HCT116 (cell line): ENCODE measurements around the gene RPAP3. TPM values are rescaled to one million over a fixed set of nuclear protein-coding genes. Genes with fewer than 3 reads are reported as not detected.

Experiments used
- ATAC-seq: fragments of 200-7000 bp; cut with Tn5 transposase; 2 replicates; pipeline ENCODE4 v1.9.1; 2020; ENCODE audit warnings: mild to moderate bottlenecking, moderate library complexity
- BruUV-seq: library from RNA; stranded (reverse); fragments of 400-500 nt; replicated peaks from 2 replicates; lab custom pipeline; 2021; lab: Mats Ljungman, UMichigan
- CTCF ChIA-PET: fragments of 300-600 bp; sonication (Branson Sonifier 250); formaldehyde crosslinking; loops from one replicate; lab custom pipeline; 2021; ENCODE audit warnings: antibody characterized with exemption; lab: Charles Lee
- POLR2A ChIA-PET: fragments of 300-600, 350-600 bp; sonication (Branson Sonifier 250); formaldehyde crosslinking; loops from one replicate; lab custom pipeline; 2021; ENCODE audit warnings: antibody characterized with exemption; lab: Charles Lee
- RAD21 ChIA-PET, 2 experiments: fragments of 300-600 bp; sonication (Branson Sonifier 250); formaldehyde crosslinking; loops; one replicate each; lab custom pipeline; 2023; ENCODE audit warnings: low total read pairs in 2 of 2; ENCODE audit not compliant: uncharacterized antibody in 2 of 2, unreplicated experiment in 2 of 2, low non-redundant PET in 1 of 2; lab: Charles Lee
- DNase-seq: peaks from one replicate; pipeline ENCODE4 v3.0.0-alpha.2; 2010; ENCODE audit warnings: low read depth, low spot score
- H2AFZ ChIP-seq: fragments of 200-600 bp; shearing (Covaris generic), sonication (generic); 2 replicates; pipeline ENCODE4 v1.6.1; 2017; ENCODE audit warnings: low read depth, mixed run types, mixed read lengths, antibody characterized with exemption, low read length; ENCODE audit not compliant: poor library complexity, severe bottlenecking
- H3K27ac ChIP-seq: 2 replicates; pipeline ENCODE4 v1.5.1; 2012; ENCODE audit warnings: low read depth, low read length
- H3K27me3 ChIP-seq: fragments of 200-600 bp; sonication (generic); 2 replicates; pipeline ENCODE4 v1.6.1; 2016; ENCODE audit warnings: mixed run types, low read length, mixed read lengths; ENCODE audit not compliant: insufficient read depth
- H3K36me3 ChIP-seq, 2 experiments: fragments of 200-500 bp in 1 of 2; fragments of 200-600 bp in 1 of 2; sonication (Bioruptor generic) in 1 of 2; sonication (generic) in 1 of 2; 2 replicates each; pipeline versions ENCODE4 v1.5.1 to v1.6.1; 2014 to 2016; ENCODE audit warnings: low read length in 2 of 2, inconsistent platforms in 1 of 2, mixed read lengths in 1 of 2, mixed run types in 1 of 2; ENCODE audit not compliant: insufficient read depth in 2 of 2, control insufficient read depth in 1 of 2
- H3K4me1 ChIP-seq, 2 experiments: fragments of 200-600 bp in 1 of 2; sonication (generic) in 1 of 2; 2 replicates each; pipeline versions ENCODE4 v1.5.1 to v1.6.1; 2012 to 2017; ENCODE audit warnings: low read length in 2 of 2, inconsistent platforms in 1 of 2, mild to moderate bottlenecking in 1 of 2, mixed read lengths in 1 of 2, mixed run types in 1 of 2, moderate library complexity in 1 of 2; ENCODE audit not compliant: insufficient read depth in 2 of 2, control insufficient read depth in 1 of 2
- H3K4me2 ChIP-seq: fragments of 200-600 bp; sonication (generic); 2 replicates; pipeline ENCODE4 v1.6.1; 2017; ENCODE audit warnings: mixed run types, low read length, mixed read lengths
- H3K4me3 ChIP-seq, 2 experiments: fragments of 200-600 bp in 1 of 2; sonication (generic) in 1 of 2; replicated peaks in 1 of 2; 2 replicates each; pipeline ENCODE4 v1.5.1; 2011 to 2016; ENCODE audit warnings: low read length in 2 of 2, control low read depth in 1 of 2, low read depth in 1 of 2, mild to moderate bottlenecking in 1 of 2, mixed read lengths in 1 of 2, mixed run types in 1 of 2
- H3K79me2 ChIP-seq: fragments of 200-600 bp; sonication (generic); 2 replicates; pipeline ENCODE4 v1.6.1; 2017; ENCODE audit warnings: mild to moderate bottlenecking, mixed run types, low read length, moderate library complexity, mixed read lengths; ENCODE audit not compliant: insufficient read depth
- H3K9ac ChIP-seq: fragments of 200-600 bp; sonication (generic); 2 replicates; pipeline ENCODE4 v1.6.1; 2016; ENCODE audit warnings: low read length, mixed read lengths
- H3K9me2 ChIP-seq: fragments of 200-600 bp; sonication (generic), shearing (Covaris generic); 2 replicates; pipeline ENCODE4 v1.6.1; 2017; ENCODE audit warnings: mixed run types, mild to moderate bottlenecking, moderate library complexity; ENCODE audit not compliant: insufficient read depth
- H3K9me3 ChIP-seq, 2 experiments: fragments of 200-500 bp in 1 of 2; fragments of 200-600 bp in 1 of 2; sonication (Bioruptor generic) in 1 of 2; sonication (generic) in 1 of 2; 2 replicates each; pipeline ENCODE4 v1.6.1; 2014 to 2017; ENCODE audit warnings: low read length in 2 of 2, mixed read lengths in 2 of 2, inconsistent platforms in 1 of 2, low read depth in 1 of 2, mild to moderate bottlenecking in 1 of 2, mixed run types in 1 of 2, moderate library complexity in 1 of 2; ENCODE audit not compliant: control insufficient read depth in 1 of 2, insufficient read depth in 1 of 2
- H4K20me1 ChIP-seq: fragments of 200-600 bp; sonication (generic), shearing (Covaris generic); 2 replicates; pipeline ENCODE4 v1.6.1; 2017; ENCODE audit warnings: mixed run types, mild to moderate bottlenecking, moderate library complexity; ENCODE audit not compliant: insufficient read depth
- CBX3 ChIP-seq: IDR thresholded peaks from 2 replicates; pipeline ENCODE4 v1.6.1; 2012; ENCODE audit warnings: low read depth
- CEBPB ChIP-seq: IDR thresholded peaks from 2 replicates; pipeline ENCODE4 v1.6.1; 2012; ENCODE audit warnings: low read depth
- EGR1 ChIP-seq: IDR thresholded peaks from 2 replicates; pipeline ENCODE4 v1.6.1; 2012; ENCODE audit warnings: low read depth
- EZH2 ChIP-seq: fragments of 200-600 bp; sonication (generic); IDR thresholded peaks from 2 replicates; pipeline ENCODE4 v1.6.1; 2017; ENCODE audit warnings: antibody characterized with exemption, mixed run types
- EZH2phosphoT487 ChIP-seq: fragments of 200-600 bp; IDR thresholded peaks from 2 replicates; pipeline ENCODE4 v1.6.1; 2018; ENCODE audit warnings: antibody characterized with exemption, borderline replicate concordance
- FOSL1 ChIP-seq: IDR thresholded peaks from 2 replicates; pipeline ENCODE4 v1.6.1; 2012; ENCODE audit warnings: low read depth
- JUND ChIP-seq: IDR thresholded peaks from 2 replicates; pipeline ENCODE4 v1.6.1; 2012
- POLR2A ChIP-seq: IDR thresholded peaks from 2 replicates; pipeline ENCODE4 v1.7.0; 2011; ENCODE audit warnings: borderline replicate concordance; ENCODE audit not compliant: insufficient read depth, insufficient read length; ENCODE audit errors: extremely low read depth
- POLR2AphosphoS5 ChIP-seq: IDR thresholded peaks from 2 replicates; pipeline ENCODE4 v1.6.1; 2011; ENCODE audit warnings: mild to moderate bottlenecking, low read depth, low read length, moderate library complexity
- SIN3A ChIP-seq: IDR thresholded peaks from 2 replicates; pipeline ENCODE4 v1.6.1; 2012; ENCODE audit warnings: low read depth
- SP1 ChIP-seq: IDR thresholded peaks from 2 replicates; pipeline ENCODE4 v1.6.1; 2012; ENCODE audit warnings: low read depth
- SRF ChIP-seq: IDR thresholded peaks from 2 replicates; pipeline ENCODE4 v1.6.1; 2012; ENCODE audit warnings: low read depth
- TCF7L2 ChIP-seq: IDR thresholded peaks from 2 replicates; pipeline ENCODE4 v1.7.0; 2011; ENCODE audit warnings: borderline replicate concordance, inconsistent platforms; ENCODE audit not compliant: insufficient read depth, insufficient read length; ENCODE audit errors: extremely low read depth
- YY1 ChIP-seq: IDR thresholded peaks from 2 replicates; pipeline ENCODE4 v1.6.1; 2011; ENCODE audit warnings: low read length, low read depth, moderate library complexity, mild to moderate bottlenecking; ENCODE audit not compliant: insufficient replicate concordance; ENCODE audit errors: extremely low read depth
- ZFX ChIP-seq: fragments of 450-650 bp; IDR thresholded peaks from 2 replicates; pipeline ENCODE4 v1.6.1; 2017
- intact Hi-C: fragments of 100-400 bp; cut with micrococcal nuclease; formaldehyde crosslinking; loops from 2 replicates; pipeline ENCODE4 v1.10.0; 2022
- total RNA-seq: library from RNA; stranded (reverse); gene quantifications from one replicate; pipeline ENCODE4 v1.2.1, GENCODE V29; 2021; ENCODE audit not compliant: unreplicated experiment
- TF ChIP-seq, protein P1 (sequence below): IDR thresholded peaks from 2 replicates; pipeline ENCODE4 v1.6.1; 2012
- TF ChIP-seq, protein P2 (sequence below), 3 experiments: fragments of 200-600 bp in 1 of 3; sonication (generic) in 1 of 3; IDR thresholded peaks in 2 of 3; conservative IDR thresholded peaks in 1 of 3; 2 replicates each; pipeline ENCODE4 v1.5.1; 2012 to 2017; ENCODE audit warnings: low read depth in 2 of 3, low read length in 2 of 3, antibody characterized with exemption in 1 of 3, borderline replicate concordance in 1 of 3, control low read depth in 1 of 3, mild to moderate bottlenecking in 1 of 3, mixed read lengths in 1 of 3, mixed run types in 1 of 3, moderate library complexity in 1 of 3; ENCODE audit not compliant: insufficient read depth in 1 of 3
- TF ChIP-seq, protein P3 (sequence below): IDR thresholded peaks from 2 replicates; pipeline ENCODE4 v1.6.1; 2012
- TF ChIP-seq, protein P4 (sequence below): IDR thresholded peaks from 2 replicates; pipeline ENCODE4 v1.6.1; 2011; ENCODE audit warnings: mild to moderate bottlenecking, low read length, moderate library complexity; ENCODE audit not compliant: insufficient replicate concordance; ENCODE audit errors: extremely low read depth

The RPAP3 gene
- total RNA-seq, 1 experiment from 2014 or later, result 48.3 TPM

DNA sequence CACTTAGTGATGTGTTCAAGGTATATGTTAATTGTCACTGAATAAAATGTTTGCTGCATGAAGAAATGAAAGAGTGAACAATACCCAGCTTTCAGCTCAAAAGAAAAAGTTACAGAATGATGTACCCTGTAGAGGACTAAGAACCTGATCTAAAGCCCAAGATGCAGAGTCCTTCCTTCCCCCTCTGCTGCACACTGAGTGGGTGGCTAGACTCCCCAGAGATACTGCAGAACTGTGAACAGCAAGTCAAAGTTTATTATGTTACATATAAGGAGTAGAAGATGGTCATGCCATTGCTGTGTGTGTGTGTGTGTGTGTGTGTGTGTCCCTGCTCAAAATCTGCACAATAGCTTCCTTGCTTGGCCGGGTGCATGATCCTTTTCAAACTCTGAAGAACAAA, 83.9 kb downstream of the RPAP3 start:
- BruUV-seq, result no TSS peak
- Histone ChIP-seq H3K4me1 (no peaks in the 10 kb centered on the region), H3K9me2 (no peaks in the 10 kb centered on the region)
- intact Hi-C loops, result no loop called here
- TF ChIP-seq, protein P1, sequence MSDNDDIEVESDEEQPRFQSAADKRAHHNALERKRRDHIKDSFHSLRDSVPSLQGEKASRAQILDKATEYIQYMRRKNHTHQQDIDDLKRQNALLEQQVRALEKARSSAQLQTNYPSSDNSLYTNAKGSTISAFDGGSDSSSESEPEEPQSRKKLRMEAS, result no peak
- TF ChIP-seq SRF (no peak), YY1 (no peak), JUND (no peak)
- TF ChIP-seq, all 23 proteins: peak for 0
- no peak overlapping the region for H2AFZ ChIP-seq
- ChIA-PET RAD21 (no interaction called here), POLR2A (no interaction called here), CTCF (interaction anchor here (1.8 kb wide), 1 partner anchor 15 kb away, joined by 6 read pairs; no protein-coding TSS in a partner anchor)
- no peaks in the 10 kb centered on the region for H3K36me3 ChIP-seq
- no peak overlapping the region for H3K4me3 ChIP-seq
- no peak overlapping the region for H3K27ac ChIP-seq
- no peaks in the 10 kb centered on the region for H3K9me3 ChIP-seq
- H3K79me2 ChIP-seq, result no peaks in the 10 kb centered on the region
- ATAC-seq (no peak), DNase-seq (no peak)
- H4K20me1 ChIP-seq, result no peaks in the 10 kb centered on the region
- no peak overlapping the region for H3K9ac ChIP-seq
- H3K27me3 ChIP-seq, result no peaks in the 10 kb centered on the region
- no peak overlapping the region for H3K4me2 ChIP-seq

DNA sequence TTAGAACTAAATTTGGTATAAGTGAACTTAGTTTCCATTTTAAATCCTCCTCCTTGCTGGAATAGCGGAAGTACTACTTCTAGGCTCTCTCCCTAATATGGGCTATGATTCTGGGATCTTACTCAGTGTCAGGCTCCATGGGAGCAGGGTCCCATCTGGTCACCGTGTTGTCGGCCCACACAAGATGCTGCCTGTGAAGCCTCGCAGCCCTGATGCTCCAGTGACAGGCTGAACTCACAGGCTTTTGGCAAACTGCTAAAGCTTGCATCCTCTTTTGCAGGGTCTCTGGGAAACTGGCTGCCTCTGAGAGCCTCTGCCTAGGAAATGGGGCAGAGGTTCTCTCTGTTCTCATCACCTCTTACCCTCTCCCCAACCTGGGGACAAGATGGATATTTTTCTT, 88.4 kb downstream of the RPAP3 start:
- ATAC-seq, result no peak
- Histone ChIP-seq H3K9ac (no peak overlapping the region), H3K27ac (no peak overlapping the region), H4K20me1 (no peaks in the 10 kb centered on the region), H3K4me1 (no peaks in the 10 kb centered on the region), H3K9me3 (peaks cover 9 to 15% of the 10 kb centered on the region in 2 experiments; a peak in 2 of 4 replicates), H2AFZ (no peak overlapping the region), H3K36me3 (no peaks in the 10 kb centered on the region), H3K79me2 (no peaks in the 10 kb centered on the region), H3K9me2 (no peaks in the 10 kb centered on the region), H3K4me2 (no peak overlapping the region), H3K27me3 (no peaks in the 10 kb centered on the region), H3K4me3 (no peak overlapping the region)
- BruUV-seq, result no TSS peak
- intact Hi-C loops, result no loop called here
- ChIA-PET RAD21 (no interaction called here), CTCF (no interaction called here), POLR2A (no interaction called here)
- TF ChIP-seq, protein P2, sequence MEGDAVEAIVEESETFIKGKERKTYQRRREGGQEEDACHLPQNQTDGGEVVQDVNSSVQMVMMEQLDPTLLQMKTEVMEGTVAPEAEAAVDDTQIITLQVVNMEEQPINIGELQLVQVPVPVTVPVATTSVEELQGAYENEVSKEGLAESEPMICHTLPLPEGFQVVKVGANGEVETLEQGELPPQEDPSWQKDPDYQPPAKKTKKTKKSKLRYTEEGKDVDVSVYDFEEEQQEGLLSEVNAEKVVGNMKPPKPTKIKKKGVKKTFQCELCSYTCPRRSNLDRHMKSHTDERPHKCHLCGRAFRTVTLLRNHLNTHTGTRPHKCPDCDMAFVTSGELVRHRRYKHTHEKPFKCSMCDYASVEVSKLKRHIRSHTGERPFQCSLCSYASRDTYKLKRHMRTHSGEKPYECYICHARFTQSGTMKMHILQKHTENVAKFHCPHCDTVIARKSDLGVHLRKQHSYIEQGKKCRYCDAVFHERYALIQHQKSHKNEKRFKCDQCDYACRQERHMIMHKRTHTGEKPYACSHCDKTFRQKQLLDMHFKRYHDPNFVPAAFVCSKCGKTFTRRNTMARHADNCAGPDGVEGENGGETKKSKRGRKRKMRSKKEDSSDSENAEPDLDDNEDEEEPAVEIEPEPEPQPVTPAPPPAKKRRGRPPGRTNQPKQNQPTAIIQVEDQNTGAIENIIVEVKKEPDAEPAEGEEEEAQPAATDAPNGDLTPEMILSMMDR (IDR thresholded peaks at IDR 0.05 in 2 of 3, conservative IDR thresholded peaks at IDR 0.05 in 1 of 3; ENCODE audit: borderline replicate concordance in 1 of 3, insufficient read depth in 1 of 3, low read depth in 2 of 3, low read length in 2 of 3), result no peak
- TF ChIP-seq CBX3 (no peak), FOSL1 (no peak), SP1 (no peak), CEBPB (no peak), EGR1 (no peak), SIN3A (no peak), POLR2AphosphoS5 (no peak), EZH2phosphoT487 (no peak), POLR2A (no peak), EZH2 (no peak), TCF7L2 (no peak), ZFX (no peak)
- TF ChIP-seq, protein P3, sequence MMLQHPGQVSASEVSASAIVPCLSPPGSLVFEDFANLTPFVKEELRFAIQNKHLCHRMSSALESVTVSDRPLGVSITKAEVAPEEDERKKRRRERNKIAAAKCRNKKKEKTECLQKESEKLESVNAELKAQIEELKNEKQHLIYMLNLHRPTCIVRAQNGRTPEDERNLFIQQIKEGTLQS, result no peak
- TF ChIP-seq, protein P1, result no peak
- TF ChIP-seq, protein P4, sequence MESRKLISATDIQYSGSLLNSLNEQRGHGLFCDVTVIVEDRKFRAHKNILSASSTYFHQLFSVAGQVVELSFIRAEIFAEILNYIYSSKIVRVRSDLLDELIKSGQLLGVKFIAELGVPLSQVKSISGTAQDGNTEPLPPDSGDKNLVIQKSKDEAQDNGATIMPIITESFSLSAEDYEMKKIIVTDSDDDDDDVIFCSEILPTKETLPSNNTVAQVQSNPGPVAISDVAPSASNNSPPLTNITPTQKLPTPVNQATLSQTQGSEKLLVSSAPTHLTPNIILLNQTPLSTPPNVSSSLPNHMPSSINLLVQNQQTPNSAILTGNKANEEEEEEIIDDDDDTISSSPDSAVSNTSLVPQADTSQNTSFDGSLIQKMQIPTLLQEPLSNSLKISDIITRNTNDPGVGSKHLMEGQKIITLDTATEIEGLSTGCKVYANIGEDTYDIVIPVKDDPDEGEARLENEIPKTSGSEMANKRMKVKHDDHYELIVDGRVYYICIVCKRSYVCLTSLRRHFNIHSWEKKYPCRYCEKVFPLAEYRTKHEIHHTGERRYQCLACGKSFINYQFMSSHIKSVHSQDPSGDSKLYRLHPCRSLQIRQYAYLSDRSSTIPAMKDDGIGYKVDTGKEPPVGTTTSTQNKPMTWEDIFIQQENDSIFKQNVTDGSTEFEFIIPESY, result no peak
- DNase-seq, result no peak
